ENCODE data around the gene PARS2. TPM values are rescaled to one million over a fixed set of nuclear protein-coding genes. Genes with fewer than 3 reads are reported as not detected.

Gene PARS2
- total RNA-seq (1 to 10 TPM; 2.7 to 3.8 (median 3.4) TPM), polyA plus RNA-seq (1 to 10 TPM in 2 of 3 donors, under 1 TPM in 1; 0.96 to 2.1 (median 1.9) TPM)
- long read RNA-seq, donor 1, result 0 reads
- long read RNA-seq, donor 2, partial matches to known transcripts, result 0 of 3 reads
- long read RNA-seq, donor 2, other reads (novel, unspliced or antisense), result 0 of 3 reads

DNA sequence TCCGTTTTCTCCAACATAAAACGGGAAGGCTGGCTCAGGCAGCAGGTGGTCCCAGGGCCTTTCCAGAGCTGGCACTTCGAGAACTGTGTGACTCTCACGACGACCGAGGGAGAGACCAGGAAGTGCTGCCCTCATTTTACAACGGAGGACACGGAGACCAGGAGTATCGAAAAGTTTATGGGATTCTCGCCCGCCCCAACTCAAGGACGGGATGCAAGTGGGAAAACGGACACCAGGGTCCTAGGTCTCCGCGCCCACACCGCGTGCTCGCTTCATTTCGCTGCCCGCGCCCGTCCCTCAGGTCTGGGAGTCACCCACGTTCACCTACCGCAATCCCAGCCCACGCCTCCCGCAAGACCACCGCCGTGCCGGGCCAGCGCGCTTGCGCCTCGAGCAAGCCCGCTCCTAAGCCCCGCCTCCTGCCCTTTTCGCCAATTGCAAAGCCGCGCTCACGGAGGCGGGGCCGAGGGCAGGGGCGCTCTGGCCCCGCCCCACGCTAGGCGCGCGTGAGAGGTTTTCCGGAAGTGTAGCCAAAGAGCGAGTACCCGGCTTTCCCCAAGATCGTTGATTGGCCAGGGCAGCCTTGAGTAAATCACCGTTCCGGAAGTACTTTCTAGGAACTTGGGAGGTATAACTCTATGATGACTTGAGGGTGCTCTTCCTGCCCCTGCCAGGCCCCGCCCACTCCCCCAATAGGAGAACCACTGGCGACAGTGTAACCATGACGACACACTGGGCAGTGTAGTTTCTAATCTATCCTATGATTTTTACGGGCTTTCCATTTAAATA is at the start of gene PARS2:
PARS2 (minus strand) TSS at position 391 of the 789 bp plus-strand sequence. CDS start 5,362 bp downstream, outside the sequence.
- H3K9me3 ChIP-seq, result no peaks in the 10 kb centered on the region
- H3K4me1 ChIP-seq, result peaks cover 6 to 30% (median 17%) of the 10 kb centered on the region in 6 donors
- DNase-seq, result peak; percentile 98
- peaks cover 0 to under 1% (median 0%) of the 10 kb centered on the region in 6 donors for H3K36me3 ChIP-seq
- peak in 1 of 3 donors; percentile 72 for TF ChIP-seq POLR2A (IDR thresholded peaks at IDR 0.05)
- TF ChIP-seq, protein P1, sequence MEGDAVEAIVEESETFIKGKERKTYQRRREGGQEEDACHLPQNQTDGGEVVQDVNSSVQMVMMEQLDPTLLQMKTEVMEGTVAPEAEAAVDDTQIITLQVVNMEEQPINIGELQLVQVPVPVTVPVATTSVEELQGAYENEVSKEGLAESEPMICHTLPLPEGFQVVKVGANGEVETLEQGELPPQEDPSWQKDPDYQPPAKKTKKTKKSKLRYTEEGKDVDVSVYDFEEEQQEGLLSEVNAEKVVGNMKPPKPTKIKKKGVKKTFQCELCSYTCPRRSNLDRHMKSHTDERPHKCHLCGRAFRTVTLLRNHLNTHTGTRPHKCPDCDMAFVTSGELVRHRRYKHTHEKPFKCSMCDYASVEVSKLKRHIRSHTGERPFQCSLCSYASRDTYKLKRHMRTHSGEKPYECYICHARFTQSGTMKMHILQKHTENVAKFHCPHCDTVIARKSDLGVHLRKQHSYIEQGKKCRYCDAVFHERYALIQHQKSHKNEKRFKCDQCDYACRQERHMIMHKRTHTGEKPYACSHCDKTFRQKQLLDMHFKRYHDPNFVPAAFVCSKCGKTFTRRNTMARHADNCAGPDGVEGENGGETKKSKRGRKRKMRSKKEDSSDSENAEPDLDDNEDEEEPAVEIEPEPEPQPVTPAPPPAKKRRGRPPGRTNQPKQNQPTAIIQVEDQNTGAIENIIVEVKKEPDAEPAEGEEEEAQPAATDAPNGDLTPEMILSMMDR (IDR thresholded peaks at IDR 0.05 in 8 of 11, conservative IDR thresholded peaks at IDR 0.05 in 3 of 11), result peak in 4 of 11 experiments; percentile 11 to 45 (median 29)
- peak; percentile 95 to 96 (median 96) for TF ChIP-seq POLR2AphosphoS5 (IDR thresholded peaks at IDR 0.05)
- peak within 1 kb of the TSS; percentile 12 to 85 (median 77) for H3K27ac ChIP-seq
- peak within 1 kb of the TSS; percentile 73 to 87 (median 82) for H3K4me3 ChIP-seq
- 0 to 1% (median 0%) methylated on average over 30 to 57 of the region's 57 CpGs for WGBS, 5 donors
- H3K27me3 ChIP-seq (replicated peaks in 1 of 7), result no peaks in the 10 kb centered on the region
- intact Hi-C loops (cut with DNase I; ENCODE audit: low total_unique reads), result no loop called here

- Histone ChIP-seq H3K4me3 (no peak overlapping the region), H3K27ac (no peak overlapping the region), H3K9me3 (no peaks in the 10 kb centered on the region), H3K4me1 (peaks cover 0 to 5% (median 0%) of the 10 kb centered on the region in 6 donors), H3K27me3 (replicated peaks in 1 of 7) (peaks cover 0 to 5% (median 0%) of the 10 kb centered on the region in 7 donors), H3K36me3 (no peaks in the 10 kb centered on the region)
- intact Hi-C loops (cut with DNase I; ENCODE audit: low total_unique reads), result no loop called here
- no peak for TF ChIP-seq POLR2AphosphoS5 (IDR thresholded peaks at IDR 0.05)
- no peak for TF ChIP-seq POLR2A (IDR thresholded peaks at IDR 0.05)
- TF ChIP-seq, protein P1 (IDR thresholded peaks at IDR 0.05 in 8 of 11, conservative IDR thresholded peaks at IDR 0.05 in 3 of 11), result no peak
- no peak for DNase-seq
- 73 to 85% (median 79%) methylated on average over 7 to 10 of the region's 10 CpGs for WGBS, 5 donors
Observed at GRCh38 chr1:54814126-54814498, 49.8 kb upstream of the PARS2 start.

DNA sequence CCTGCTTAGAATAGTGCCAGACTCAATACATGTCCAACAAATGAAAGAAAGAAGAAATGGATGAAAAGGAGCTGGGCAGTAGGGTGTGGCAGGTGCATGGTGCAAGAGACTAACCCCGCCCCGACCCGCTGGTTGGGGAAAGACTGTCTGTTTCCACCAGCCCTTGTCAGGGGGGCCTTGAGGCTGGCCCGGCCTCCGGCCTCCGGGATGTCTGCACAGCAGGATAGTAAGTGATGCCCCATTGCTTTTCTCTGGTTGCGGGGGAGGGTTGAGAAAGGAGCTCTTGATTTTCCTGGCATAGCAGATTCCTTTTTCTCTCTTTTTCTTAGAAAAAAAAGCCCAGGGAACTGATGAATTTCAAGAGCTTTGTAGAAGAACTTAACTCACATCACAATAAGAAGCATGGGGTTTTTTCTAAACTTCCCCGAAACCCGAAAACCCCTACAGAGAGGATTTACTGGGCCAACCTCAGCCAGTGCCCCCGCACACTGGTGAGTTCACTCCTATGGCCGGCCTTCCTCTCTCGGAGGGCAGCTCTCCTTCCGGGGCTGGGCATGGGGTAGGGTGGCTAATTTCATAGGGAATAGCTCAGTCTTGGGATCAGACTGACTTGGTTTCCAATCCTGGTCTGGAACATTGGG is 49.3 kb upstream of the PARS2 start:
- no peak overlapping the region for H3K27ac ChIP-seq
- DNase-seq, result no peak
- intact Hi-C loops (cut with DNase I; ENCODE audit: low total_unique reads), result no loop called here
- H3K4me3 ChIP-seq, result no peak overlapping the region
- no peaks in the 10 kb centered on the region for H3K9me3 ChIP-seq
- peaks cover 0 to 5% (median 0%) of the 10 kb centered on the region in 7 donors for H3K27me3 ChIP-seq (replicated peaks in 1 of 7)
- TF ChIP-seq POLR2AphosphoS5 (IDR thresholded peaks at IDR 0.05) (no peak), POLR2A (IDR thresholded peaks at IDR 0.05) (no peak)
- TF ChIP-seq, protein P1 (IDR thresholded peaks at IDR 0.05 in 8 of 11, conservative IDR thresholded peaks at IDR 0.05 in 3 of 11), result no peak
- 66 to 82% (median 75%) methylated on average over 12 to 13 of the region's 13 CpGs for WGBS, 5 donors
- H3K36me3 ChIP-seq, result no peaks in the 10 kb centered on the region
- peaks cover 0 to 5% (median 0%) of the 10 kb centered on the region in 6 donors for H3K4me1 ChIP-seq
